Middle frontal gyrus (tissue), 1 donor: ENCODE measurements around the gene ODAD3.
"Not testable (repeated sequence)": the region's sequence is repeated elsewhere in the genome, so short reads cannot be mapped to it uniquely, and the experiment has no call there.

Experiments
- DNase-seq: peaks from one replicate; pipeline ENCODE4 v3.0.0-alpha.2; 2015; ENCODE audit warnings: low spot score; ENCODE audit errors: extremely low spot score

The ODAD3 gene

GRCh38 chr19:11435057-11435832 is at the start of gene ODAD3, which contains the start of gene PRKCSH:
TSS of gene ODAD3 (minus strand) at chr19:11435121. CDS start at chr19:11435016, 105 bp downstream.
TSS of gene PRKCSH (plus strand) at chr19:11435635. CDS start at chr19:11436118, 483 bp downstream.
- peak; percentile 99 for DNase-seq

- no peak for DNase-seq
Observed at GRCh38 chr19:11483366-11484111, 48.6 kb upstream of the ODAD3 start.

GRCh38 chr19:11482384-11483050 is 47.6 kb upstream of the ODAD3 start:
- DNase-seq, result peak; percentile 74

GRCh38 chr19:11481534-11482383 is 46.8 kb upstream of the ODAD3 start:
- DNase-seq, result peak; percentile 92

- DNase-seq, result peak; percentile 37
Observed at GRCh38 chr19:11480715-11481533, 46.0 kb upstream of the ODAD3 start, which contains the start of gene ELAVL3. TSS of gene ELAVL3 (minus strand) at chr19:11481046. CDS start at chr19:11480608, 438 bp downstream.

GRCh38 chr19:11479898-11480714 is 45.2 kb upstream of the ODAD3 start:
- no peak for DNase-seq

- peak; percentile 61 for DNase-seq
Observed at GRCh38 chr19:11479090-11479897, 44.4 kb upstream of the ODAD3 start.

- no peak for DNase-seq
Observed at GRCh38 chr19:11478167-11479089, 43.5 kb upstream of the ODAD3 start.

- no peak for DNase-seq
Observed at GRCh38 chr19:11475861-11476260, 40.9 kb upstream of the ODAD3 start.

GRCh38 chr19:11475343-11475742 is 40.4 kb upstream of the ODAD3 start:
- DNase-seq, result not testable (repeated sequence)

- no peak for DNase-seq
Observed at GRCh38 chr19:11473725-11474124, 38.8 kb upstream of the ODAD3 start.

- DNase-seq, result not testable (repeated sequence)
Observed at GRCh38 chr19:11468266-11468845, 33.4 kb upstream of the ODAD3 start.

GRCh38 chr19:11465600-11465999 is 30.7 kb upstream of the ODAD3 start:
- no peak for DNase-seq

GRCh38 chr19:11464333-11465265 is 29.7 kb upstream of the ODAD3 start:
- DNase-seq, result no peak

- no peak for DNase-seq
Observed at GRCh38 chr19:11463391-11463790, 28.5 kb upstream of the ODAD3 start.

- no peak for DNase-seq
Observed at GRCh38 chr19:11461453-11461852, 26.5 kb upstream of the ODAD3 start.
